ENCODE data around the gene CDH16. TPM values are rescaled to one million over a fixed set of nuclear protein-coding genes. Genes with fewer than 3 reads are reported as not detected.

CDH16 gene
- total and polyA plus RNA-seq, 7 donors: 0.53 to 3.3 (median 0.75) TPM; not detected in 2

DNA sequence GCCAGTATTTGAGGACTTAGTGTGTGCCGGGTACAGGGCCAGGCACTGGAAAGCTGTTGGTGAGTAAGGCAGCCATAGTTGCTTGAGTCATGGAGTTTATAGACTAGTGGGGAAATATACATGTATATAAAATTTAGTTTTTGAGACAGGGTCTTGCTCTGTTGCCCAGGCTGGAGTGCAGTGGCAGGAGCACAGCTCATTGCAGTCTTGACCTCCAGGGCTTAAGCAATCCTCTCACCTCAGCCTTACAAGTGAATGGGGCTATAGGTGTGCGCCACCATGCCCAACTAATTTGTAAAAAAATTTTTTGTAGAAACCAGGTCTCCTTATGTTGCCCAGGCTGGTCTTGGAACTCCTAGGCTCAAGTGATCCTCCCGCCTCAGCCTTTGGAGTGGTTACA is 36.0 kb downstream of the CDH16 start:
- WGBS, 3 donors: 96 to 99% (median 97%) methylated on average over 3 of the region's 3 CpGs
- DNase-seq (no peak), ATAC-seq (no peak)
- Histone ChIP-seq H3K4me1 (no peaks in the 10 kb centered on the region), H3K9me3 (no peaks in the 10 kb centered on the region), H3K36me3 (ENCODE audit: insufficient read depth in 1 of 2, low read depth in 1 of 2) (peaks cover 0 to 40% of the 10 kb centered on the region in 2 donors), H3K27ac (no peak overlapping the region), H3K4me3 (no peak overlapping the region), H3K27me3 (ENCODE audit: insufficient read depth in 3 of 3, low read length in 2 of 3) (no peaks in the 10 kb centered on the region)
- intact Hi-C loops (cut with DNase I): no loop called here
- TF ChIP-seq, protein P1, sequence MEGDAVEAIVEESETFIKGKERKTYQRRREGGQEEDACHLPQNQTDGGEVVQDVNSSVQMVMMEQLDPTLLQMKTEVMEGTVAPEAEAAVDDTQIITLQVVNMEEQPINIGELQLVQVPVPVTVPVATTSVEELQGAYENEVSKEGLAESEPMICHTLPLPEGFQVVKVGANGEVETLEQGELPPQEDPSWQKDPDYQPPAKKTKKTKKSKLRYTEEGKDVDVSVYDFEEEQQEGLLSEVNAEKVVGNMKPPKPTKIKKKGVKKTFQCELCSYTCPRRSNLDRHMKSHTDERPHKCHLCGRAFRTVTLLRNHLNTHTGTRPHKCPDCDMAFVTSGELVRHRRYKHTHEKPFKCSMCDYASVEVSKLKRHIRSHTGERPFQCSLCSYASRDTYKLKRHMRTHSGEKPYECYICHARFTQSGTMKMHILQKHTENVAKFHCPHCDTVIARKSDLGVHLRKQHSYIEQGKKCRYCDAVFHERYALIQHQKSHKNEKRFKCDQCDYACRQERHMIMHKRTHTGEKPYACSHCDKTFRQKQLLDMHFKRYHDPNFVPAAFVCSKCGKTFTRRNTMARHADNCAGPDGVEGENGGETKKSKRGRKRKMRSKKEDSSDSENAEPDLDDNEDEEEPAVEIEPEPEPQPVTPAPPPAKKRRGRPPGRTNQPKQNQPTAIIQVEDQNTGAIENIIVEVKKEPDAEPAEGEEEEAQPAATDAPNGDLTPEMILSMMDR (IDR thresholded peaks at IDR 0.05): no peak

DNA sequence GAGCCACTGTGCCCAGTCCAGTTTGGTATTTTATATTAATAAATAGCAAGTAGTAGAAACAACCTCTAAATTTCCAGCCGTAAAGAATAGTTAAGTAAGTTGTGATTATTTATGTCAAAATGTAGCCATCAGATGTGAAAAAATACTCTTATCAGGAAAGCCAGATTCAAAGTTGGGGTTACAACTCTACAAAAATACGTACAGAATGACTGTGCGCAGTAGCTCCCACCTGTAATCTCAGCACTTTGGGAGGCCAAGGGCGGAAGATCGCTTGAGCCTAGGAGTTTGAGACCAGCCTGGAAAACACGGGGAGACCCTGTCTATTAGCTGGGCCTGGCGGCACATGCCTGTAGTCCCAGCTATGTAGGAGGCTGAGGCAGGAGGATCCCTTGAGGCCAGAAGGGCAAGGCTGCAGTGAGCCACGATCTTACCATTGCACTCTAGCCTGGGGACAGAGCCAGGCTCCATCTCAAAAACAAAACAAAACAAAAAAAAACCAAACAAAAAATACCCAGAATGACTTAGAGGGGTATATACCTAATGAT is 36.6 kb downstream of the CDH16 start:
- no peaks in the 10 kb centered on the region for H3K27me3 ChIP-seq (ENCODE audit: insufficient read depth in 3 of 3, low read length in 2 of 3)
- TF ChIP-seq, protein P1 (IDR thresholded peaks at IDR 0.05): no peak
- ATAC-seq (no peak), DNase-seq (no peak)
- H3K4me1 ChIP-seq: no peaks in the 10 kb centered on the region
- WGBS, 3 donors: 91 to 92% (median 92%) methylated on average over 8 of the region's 8 CpGs
- H3K4me3 ChIP-seq: peak overlapping the region; percentile 97
- H3K27ac ChIP-seq: no peak overlapping the region
- H3K36me3 ChIP-seq (ENCODE audit: insufficient read depth in 1 of 2, low read depth in 1 of 2): peaks cover 0 to 35% of the 10 kb centered on the region in 2 donors
- intact Hi-C loops (cut with DNase I): no loop called here
- H3K9me3 ChIP-seq: no peaks in the 10 kb centered on the region

DNA sequence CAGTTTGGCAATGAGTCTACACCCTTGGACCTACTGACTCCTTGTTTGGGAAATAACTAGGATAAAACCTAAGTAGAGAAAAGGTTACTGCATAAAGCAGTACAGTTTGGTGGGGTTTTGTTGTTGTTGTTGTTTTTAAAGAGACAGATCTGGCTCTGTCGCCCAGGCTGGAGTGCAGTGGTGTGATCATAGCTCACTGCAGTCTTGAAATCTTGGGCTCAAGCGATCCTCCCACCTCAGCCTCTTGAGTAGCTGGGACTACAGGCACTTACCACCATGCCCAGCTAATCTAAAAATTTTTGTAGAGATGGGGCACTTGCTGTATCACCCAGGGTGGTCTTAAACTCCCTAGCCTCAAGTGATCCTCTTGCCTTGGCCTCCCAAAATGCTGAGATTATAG is 37.1 kb downstream of the CDH16 start:
- no peaks in the 10 kb centered on the region for H3K4me1 ChIP-seq
- H3K9me3 ChIP-seq: no peaks in the 10 kb centered on the region
- ATAC-seq: no peak
- intact Hi-C loops (cut with DNase I): no loop called here
- peak overlapping the region; percentile 79 for H3K27ac ChIP-seq
- H3K4me3 ChIP-seq: peak overlapping the region; percentile 97
- TF ChIP-seq, protein P1 (IDR thresholded peaks at IDR 0.05): no peak
- peaks cover 0 to 32% of the 10 kb centered on the region in 2 donors for H3K36me3 ChIP-seq (ENCODE audit: insufficient read depth in 1 of 2, low read depth in 1 of 2)
- no peak for DNase-seq
- WGBS, 3 donors: 72 to 83% (median 82%) methylated on average over 2 of the region's 2 CpGs
- H3K27me3 ChIP-seq (ENCODE audit: insufficient read depth in 3 of 3, low read length in 2 of 3): no peaks in the 10 kb centered on the region

DNA sequence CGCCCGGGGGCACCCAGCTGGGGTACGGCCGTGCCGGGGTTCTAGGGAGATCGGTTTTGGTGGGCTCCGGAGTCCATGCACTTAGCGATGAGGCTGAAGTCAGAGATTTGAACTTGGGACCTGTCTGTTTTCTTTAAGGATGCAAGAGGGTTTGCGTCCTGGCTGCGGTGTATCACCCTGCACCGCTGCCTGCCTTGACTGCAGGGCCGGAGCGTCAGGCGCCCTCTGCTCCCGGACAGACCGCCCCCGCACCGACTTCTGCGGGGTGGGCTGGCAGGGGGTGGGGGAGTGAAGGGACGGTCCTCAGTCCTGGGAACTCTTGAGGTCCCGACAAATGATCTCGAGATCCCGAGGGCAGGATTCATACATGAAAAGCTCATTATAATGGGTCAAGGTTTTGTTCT is 37.7 kb downstream of the CDH16 start:
- 3 to 11% (median 4%) methylated on average over 23 of the region's 23 CpGs for WGBS, 3 donors
- Histone ChIP-seq H3K9me3 (no peaks in the 10 kb centered on the region), H3K4me1 (no peaks in the 10 kb centered on the region), H3K36me3 (ENCODE audit: insufficient read depth in 1 of 2, low read depth in 1 of 2) (peaks cover 0 to 28% of the 10 kb centered on the region in 2 donors), H3K4me3 (peak overlapping the region; percentile 97), H3K27ac (peak overlapping the region; percentile 79), H3K27me3 (ENCODE audit: insufficient read depth in 3 of 3, low read length in 2 of 3) (no peaks in the 10 kb centered on the region)
- TF ChIP-seq, protein P1 (IDR thresholded peaks at IDR 0.05): no peak
- no peak for DNase-seq
- ATAC-seq: peak; percentile 13 to 29 (median 26)
- intact Hi-C loops (cut with DNase I): no loop called here

Data from psoas muscle (tissue), 8 donors.